Subcutaneous adipose tissue (tissue), 4 donors: Measurements from ENCODE around the gene COX7A1. TPM values are rescaled to one million over a fixed set of nuclear protein-coding genes. Genes with fewer than 3 reads are reported as not detected.

Experiments
- total RNA-seq, 4 donors: library from RNA; depleted of rRNA; stranded (reverse); fragments of >200 nt; gene quantifications; one replicate each; pipeline ENCODE4 v1.1.0, GENCODE V29; 2016
- TF ChIP-seq, protein P1 (sequence below): fragments of 450-650 bp; IDR thresholded peaks from one replicate; pipeline ENCODE4 v1.5.1; 2016; ENCODE audit warnings: low read depth, mild to moderate bottlenecking, control low read depth, antibody characterized with exemption, moderate library complexity

The COX7A1 gene
- total RNA-seq, 4 donors from 2014 or later: 18.2 to 111 (median 72.9) TPM

DNA sequence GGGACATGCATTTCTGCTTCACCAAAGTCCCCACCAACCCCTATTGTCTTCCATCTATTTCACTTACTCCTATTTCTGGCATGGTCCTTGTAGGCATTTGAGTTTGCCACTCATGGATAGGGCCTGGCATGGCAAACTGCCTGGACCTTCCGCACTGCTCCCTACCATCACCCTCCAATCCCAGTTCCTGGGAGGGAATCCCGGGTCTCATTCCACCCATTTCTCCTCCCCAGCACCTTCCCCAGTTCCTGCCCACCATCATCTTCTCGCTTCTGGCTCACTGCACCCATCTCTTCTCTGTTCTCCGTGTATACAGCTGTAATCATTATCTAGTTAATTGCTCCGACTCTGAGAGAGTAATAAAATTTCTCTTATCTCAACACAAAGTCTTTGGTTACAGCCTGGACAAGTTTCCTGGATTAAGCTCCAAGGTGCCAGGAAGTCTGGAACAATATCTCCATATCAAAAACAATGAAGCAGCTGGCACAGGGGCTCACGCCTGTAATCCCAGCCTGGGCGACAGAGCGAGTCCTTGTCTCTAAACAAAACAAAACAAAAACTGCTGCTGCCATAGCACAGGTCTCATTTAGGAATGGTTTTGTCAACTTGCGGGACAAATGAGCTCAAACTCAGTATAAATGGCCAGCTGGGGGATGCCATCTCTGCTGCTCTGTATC is 17.0 kb upstream of the COX7A1 start:
- TF ChIP-seq, protein P1, sequence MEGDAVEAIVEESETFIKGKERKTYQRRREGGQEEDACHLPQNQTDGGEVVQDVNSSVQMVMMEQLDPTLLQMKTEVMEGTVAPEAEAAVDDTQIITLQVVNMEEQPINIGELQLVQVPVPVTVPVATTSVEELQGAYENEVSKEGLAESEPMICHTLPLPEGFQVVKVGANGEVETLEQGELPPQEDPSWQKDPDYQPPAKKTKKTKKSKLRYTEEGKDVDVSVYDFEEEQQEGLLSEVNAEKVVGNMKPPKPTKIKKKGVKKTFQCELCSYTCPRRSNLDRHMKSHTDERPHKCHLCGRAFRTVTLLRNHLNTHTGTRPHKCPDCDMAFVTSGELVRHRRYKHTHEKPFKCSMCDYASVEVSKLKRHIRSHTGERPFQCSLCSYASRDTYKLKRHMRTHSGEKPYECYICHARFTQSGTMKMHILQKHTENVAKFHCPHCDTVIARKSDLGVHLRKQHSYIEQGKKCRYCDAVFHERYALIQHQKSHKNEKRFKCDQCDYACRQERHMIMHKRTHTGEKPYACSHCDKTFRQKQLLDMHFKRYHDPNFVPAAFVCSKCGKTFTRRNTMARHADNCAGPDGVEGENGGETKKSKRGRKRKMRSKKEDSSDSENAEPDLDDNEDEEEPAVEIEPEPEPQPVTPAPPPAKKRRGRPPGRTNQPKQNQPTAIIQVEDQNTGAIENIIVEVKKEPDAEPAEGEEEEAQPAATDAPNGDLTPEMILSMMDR: no peak

DNA sequence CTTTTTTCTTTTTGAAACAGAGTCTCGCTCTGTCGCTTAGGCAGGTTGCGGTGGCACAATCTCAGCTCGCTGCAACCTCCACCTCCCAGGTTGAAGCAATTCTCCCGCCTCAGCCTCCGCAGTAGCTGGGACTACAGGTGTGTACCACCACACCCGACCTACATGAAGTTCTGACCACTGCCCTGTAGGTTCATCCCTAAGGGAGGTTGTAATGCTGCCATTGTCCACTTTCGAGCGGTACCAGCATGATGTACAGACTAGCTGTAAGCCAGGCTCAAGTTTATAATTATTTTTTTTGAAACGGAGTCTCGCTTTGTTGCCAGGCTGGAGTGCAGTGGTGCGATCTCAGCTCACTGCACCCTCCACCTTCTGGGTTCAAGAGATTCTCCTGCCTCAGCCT is 11.6 kb upstream of the COX7A1 start:
- TF ChIP-seq, protein P1: no peak

DNA sequence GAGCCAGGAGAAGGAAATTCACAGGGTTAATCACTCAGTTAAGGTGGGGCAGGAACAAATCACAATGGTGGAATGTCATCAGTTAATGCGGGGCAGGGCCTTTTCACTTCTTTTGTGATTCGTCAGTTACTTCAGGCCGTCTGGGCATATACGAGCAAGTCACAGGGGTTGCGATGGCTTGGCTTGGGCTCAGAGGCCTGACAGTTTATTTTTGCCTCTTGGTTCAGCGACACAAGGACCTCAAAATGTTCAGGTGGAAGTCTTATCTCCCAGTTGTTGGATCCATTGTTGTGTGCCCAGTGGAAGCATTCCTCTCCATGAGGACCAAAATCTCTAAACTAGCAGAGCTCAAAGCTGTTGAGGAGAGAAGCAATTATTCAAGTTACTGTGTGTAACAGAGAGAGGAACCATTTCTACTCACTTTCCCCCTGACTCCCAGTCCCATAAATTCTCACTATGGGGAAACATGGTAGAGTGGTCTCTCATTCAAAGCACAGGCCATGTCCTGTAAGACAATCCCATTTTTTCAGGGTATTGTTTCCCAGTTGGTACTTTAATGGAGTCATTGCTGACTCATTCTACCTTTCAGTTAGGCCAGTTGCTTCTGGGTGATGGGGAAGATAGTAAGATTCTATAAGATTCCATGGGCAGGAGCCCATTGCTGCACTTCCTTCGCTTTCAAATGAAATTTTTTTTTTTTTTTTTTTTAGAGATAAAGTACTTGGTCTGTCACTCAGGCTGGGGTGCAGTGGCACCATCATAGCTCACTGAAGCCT is 8.8 kb upstream of the COX7A1 start:
- TF ChIP-seq, protein P1: no peak

DNA sequence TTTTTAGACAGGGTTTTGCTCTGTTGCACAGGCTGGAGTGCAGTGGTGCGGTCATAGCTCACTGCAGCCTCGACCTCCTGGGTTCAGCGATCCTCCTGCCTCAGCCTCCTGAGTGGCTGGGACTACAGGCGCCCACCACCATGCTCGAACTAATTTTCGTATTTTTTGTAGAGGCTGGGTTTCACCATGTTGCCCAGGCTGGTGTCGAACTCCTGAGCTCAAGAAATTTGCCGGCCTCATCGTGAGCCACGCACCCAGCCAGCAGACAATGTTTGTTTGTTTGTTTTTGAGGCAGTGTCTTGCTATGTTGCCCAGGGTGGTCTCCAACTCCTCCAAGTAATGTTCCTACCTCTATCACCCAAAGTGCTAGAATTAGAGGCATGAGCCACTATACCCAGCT is 879 bp upstream of the COX7A1 start:
- TF ChIP-seq, protein P1: no peak

DNA sequence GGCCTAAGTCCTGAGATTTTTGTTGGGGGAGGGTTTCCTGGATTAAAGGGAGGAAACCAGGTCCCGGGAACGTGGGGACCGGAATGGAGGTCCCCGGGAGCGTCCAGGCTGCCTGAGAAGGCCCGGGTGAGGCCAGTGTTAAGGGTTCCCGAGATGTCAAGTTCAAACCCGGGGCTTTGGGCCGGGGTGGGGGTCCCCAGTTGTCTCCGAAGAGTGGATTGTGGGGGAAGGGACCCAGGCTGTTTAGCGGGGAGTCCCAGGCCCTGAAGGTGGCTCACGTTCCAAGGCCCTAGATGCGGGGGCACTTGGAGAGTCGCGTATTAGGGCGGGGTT is 262 bp downstream of the COX7A1 start:
- TF ChIP-seq, protein P1: no peak

DNA sequence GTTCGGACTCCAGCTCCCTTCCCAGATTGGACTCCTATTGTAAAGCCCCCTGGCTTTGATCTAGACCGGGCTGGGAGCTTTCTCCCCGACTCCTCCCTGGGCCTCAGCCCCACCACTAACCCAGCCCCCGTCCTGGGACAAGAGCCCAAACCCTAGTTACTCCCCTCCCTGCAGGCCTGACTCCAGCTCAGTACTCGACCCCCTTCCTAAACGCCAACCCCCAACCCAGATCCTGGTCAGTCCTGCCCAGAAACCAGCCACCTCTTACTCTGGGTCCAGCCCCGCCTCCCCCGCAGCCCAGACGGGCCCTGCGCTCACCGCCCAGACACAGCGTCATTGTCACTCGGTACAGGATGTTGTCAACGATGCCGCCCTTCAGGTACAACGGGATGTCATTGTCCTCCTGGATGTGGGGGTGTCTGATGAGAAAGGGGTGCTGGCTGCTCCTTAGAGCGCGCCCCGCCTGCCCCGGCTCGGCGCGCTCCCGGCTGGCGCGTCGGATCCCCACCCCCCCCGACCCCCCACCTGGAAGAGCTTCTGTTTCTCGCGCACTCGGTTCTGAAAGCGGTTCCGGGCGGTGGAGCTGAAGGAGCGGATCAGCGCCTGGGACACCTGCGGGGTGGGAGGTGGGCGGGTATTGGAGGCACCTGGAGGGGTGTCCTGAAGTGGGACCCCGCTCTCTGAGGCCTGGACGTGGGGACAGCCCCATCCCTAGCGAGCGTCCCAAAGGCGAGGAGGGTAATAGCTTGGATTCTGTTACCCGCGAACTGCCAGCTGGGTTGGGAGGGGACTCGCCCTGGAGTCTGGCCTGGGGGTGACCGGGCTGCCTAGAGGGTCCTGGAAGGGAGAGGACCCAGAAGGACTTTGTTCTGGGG is 866 bp downstream of the COX7A1 start:
- TF ChIP-seq, protein P1: no peak

DNA sequence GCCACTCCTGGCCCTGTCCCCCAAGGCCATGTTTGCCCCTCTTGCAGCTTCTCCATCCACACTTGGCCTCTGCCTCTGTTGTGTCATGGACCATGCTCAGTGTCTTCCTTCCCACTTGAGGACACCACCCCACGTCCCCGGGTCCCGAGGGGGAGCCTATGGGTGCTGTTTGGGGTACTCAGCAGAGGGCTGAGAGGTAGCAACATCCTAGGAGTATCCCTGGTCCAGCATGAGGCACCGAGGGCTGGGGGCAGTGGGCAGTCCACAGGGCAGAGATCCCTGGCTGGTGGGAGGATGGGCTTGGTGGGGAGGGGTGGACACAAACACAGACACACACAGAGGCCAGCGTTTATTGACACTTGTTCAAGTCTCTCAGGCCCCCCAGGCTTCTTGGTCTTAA is 1.7 kb downstream of the COX7A1 start:
- TF ChIP-seq, protein P1: no peak
